ENCODE data around the gene EYS. TPM values are rescaled to one million over a fixed set of nuclear protein-coding genes. Genes with fewer than 3 reads are reported as not detected.

The EYS gene
- total and polyA plus RNA-seq, 2 of the 13 experiments (the other 11 are each of a cell fraction or from before 2014, with no cell fraction given), result 0.04 to 0.07 TPM

DNA sequence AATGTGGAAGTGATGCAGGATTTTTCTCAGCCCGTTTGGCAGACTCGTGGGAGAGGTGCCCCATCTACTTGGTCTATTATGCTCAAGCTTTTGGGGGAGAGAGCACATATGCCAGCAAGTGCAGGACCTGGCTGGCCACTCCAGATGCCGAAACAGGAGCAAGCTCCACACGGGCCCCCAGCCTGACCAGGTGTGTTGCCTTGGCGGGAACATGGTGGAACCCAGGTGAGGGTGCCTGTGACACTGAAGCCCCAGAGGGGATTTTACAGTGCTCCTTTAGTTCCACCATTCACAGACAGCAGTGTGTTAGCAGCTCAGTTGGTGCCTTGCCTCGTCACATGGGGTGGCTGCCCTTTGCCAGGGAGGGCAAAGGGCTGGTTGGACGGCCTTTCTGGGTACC lies 798.9 kb downstream of the EYS start:
- Histone ChIP-seq H3K36me3 (replicated peaks in 1 of 2; ENCODE audit: control insufficient read depth in 1 of 2, insufficient read depth in 2 of 2, low read length in 2 of 2) (no peaks in the 10 kb centered on the region), H3K79me2 (ENCODE audit: insufficient read depth, low read length) (no peaks in the 10 kb centered on the region), H3K9me3 (ENCODE audit: low read length) (no peaks in the 10 kb centered on the region), H3K9ac (ENCODE audit: insufficient read depth, low read depth, low read length) (no peak overlapping the region), H3K4me3 (replicated peaks in 1 of 3; ENCODE audit: insufficient read depth in 1 of 3, low read depth in 2 of 3, low read length in 3 of 3) (no peak overlapping the region), H3K4me1 (ENCODE audit: insufficient read depth, low read length) (no peaks in the 10 kb centered on the region), H4K20me1 (ENCODE audit: insufficient read depth, low read length) (no peaks in the 10 kb centered on the region), H3K27ac (ENCODE audit: extremely low read length, insufficient read depth, low read length) (no peak overlapping the region), H3K27me3 (ENCODE audit: control insufficient read depth in 1 of 2, insufficient read depth in 2 of 2, low read length in 2 of 2) (no peaks in the 10 kb centered on the region), H2AFZ (ENCODE audit: low read length) (no peak overlapping the region), H3K4me2 (ENCODE audit: low read depth, low read length) (no peak overlapping the region)
- in situ Hi-C loops (cut with HindIII; ENCODE audit: extremely low pct_ligation_motif_present, low pct_unique_long_range_greater_than_20kb) (no loop called here), intact Hi-C loops (cut with micrococcal nuclease; ENCODE audit: unreplicated experiment) (no loop called here)
- WGBS (ENCODE audit: low lambda C conversion rate), result 21% methylated on average over 5 of the region's 7 CpGs
- ATAC-seq (no peak; the same call in 2 of the 3 replicates), DNase-seq (ENCODE audit: low spot score) (no peak), FAIRE-seq (no peak)
- BruUV-seq (replicated peaks), result no TSS peak
- CTCF ChIA-PET (ENCODE audit: low intra/inter-chr PET ratio, low total read pairs), result no interaction called here
- POLR2A ChIA-PET, result no interaction called here
- TF ChIP-seq SATB2 (CRISPR knock-in tag; IDR thresholded peaks at IDR 0.05) (no peak), ZNF292 (CRISPR knock-in tag; IDR thresholded peaks at IDR 0.05; ENCODE audit: borderline replicate concordance, low read depth) (no peak), ZBTB38 (CRISPR knock-in tag; IDR thresholded peaks at IDR 0.05) (no peak), SIX1 (CRISPR knock-in tag; IDR thresholded peaks at IDR 0.05; ENCODE audit: borderline replicate concordance) (no peak), DNMT3B (CRISPR knock-in tag; conservative IDR thresholded peaks at IDR 0.05) (no peak), ZNF558 (CRISPR knock-in tag; IDR thresholded peaks at IDR 0.05; ENCODE audit: borderline replicate concordance) (no peak), ZNF616 (CRISPR knock-in tag; IDR thresholded peaks at IDR 0.05; ENCODE audit: low read depth) (no peak)
- TF ChIP-seq, protein P1, sequence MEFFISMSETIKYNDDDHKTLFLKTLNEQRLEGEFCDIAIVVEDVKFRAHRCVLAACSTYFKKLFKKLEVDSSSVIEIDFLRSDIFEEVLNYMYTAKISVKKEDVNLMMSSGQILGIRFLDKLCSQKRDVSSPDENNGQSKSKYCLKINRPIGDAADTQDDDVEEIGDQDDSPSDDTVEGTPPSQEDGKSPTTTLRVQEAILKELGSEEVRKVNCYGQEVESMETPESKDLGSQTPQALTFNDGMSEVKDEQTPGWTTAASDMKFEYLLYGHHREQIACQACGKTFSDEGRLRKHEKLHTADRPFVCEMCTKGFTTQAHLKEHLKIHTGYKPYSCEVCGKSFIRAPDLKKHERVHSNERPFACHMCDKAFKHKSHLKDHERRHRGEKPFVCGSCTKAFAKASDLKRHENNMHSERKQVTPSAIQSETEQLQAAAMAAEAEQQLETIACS (CRISPR knock-in tag; IDR thresholded peaks at IDR 0.05), result no peak
- TF ChIP-seq, protein P2, sequence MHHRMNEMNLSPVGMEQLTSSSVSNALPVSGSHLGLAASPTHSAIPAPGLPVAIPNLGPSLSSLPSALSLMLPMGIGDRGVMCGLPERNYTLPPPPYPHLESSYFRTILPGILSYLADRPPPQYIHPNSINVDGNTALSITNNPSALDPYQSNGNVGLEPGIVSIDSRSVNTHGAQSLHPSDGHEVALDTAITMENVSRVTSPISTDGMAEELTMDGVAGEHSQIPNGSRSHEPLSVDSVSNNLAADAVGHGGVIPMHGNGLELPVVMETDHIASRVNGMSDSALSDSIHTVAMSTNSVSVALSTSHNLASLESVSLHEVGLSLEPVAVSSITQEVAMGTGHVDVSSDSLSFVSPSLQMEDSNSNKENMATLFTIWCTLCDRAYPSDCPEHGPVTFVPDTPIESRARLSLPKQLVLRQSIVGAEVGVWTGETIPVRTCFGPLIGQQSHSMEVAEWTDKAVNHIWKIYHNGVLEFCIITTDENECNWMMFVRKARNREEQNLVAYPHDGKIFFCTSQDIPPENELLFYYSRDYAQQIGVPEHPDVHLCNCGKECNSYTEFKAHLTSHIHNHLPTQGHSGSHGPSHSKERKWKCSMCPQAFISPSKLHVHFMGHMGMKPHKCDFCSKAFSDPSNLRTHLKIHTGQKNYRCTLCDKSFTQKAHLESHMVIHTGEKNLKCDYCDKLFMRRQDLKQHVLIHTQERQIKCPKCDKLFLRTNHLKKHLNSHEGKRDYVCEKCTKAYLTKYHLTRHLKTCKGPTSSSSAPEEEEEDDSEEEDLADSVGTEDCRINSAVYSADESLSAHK (CRISPR knock-in tag; IDR thresholded peaks at IDR 0.05; ENCODE audit: borderline replicate concordance), result no peak

Measured in HepG2 (cell line).